SU-DHL-6 (cell line): Measurements from ENCODE around the gene DDX31.

Experiments
- CTCF ChIP-seq: fragments of 200-600 bp; sonication (generic); IDR thresholded peaks from one replicate; pipeline ENCODE4 v1.5.1; 2017; ENCODE audit warnings: antibody characterized with exemption, mild to moderate bottlenecking, low read length, moderate library complexity; ENCODE audit not compliant: insufficient read depth, poor library complexity, severe bottlenecking
- EZH2phosphoT487 ChIP-seq: fragments of 200-600 bp; sonication (generic), shearing (Covaris generic); conservative IDR thresholded peaks from 2 replicates; pipeline ENCODE4 v1.6.1; 2018; ENCODE audit warnings: mild to moderate bottlenecking, antibody characterized with exemption, low read length, moderate library complexity, mixed read lengths

GRCh38 chr9:132648685-132649084 is 21.1 kb downstream of the DDX31 start:
- TF ChIP-seq CTCF (no peak), EZH2phosphoT487 (no peak)
